HG03064 (cell line): ENCODE data around the gene PSAPL1.

Experiments used
- ATAC-seq: cut with Tn5 transposase; IDR thresholded peaks from one replicate; pipeline ENCODE4 v1.9.1; 2021; ENCODE audit warnings: low read depth; ENCODE audit not compliant: unreplicated experiment

The PSAPL1 gene

DNA sequence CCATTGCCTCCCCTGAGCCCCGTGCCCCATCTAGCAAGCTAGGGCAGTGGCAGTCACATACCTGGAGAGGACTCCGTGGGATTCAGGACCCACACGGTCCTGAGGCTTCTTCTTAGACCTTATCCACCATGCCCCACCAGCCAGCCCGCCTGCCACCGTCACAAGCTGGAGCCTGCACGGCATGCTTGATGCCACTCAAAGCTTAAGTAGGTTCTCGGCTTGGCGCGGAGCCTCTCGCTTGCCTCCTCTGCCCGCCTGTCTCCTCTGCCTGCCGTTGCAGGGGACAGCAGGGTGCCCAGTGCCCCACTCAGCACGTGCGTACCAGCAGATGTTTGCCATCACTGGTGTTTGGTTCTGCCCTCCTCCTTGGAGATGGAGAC is 14.1 kb downstream of the PSAPL1 start:
- no peak for ATAC-seq

DNA sequence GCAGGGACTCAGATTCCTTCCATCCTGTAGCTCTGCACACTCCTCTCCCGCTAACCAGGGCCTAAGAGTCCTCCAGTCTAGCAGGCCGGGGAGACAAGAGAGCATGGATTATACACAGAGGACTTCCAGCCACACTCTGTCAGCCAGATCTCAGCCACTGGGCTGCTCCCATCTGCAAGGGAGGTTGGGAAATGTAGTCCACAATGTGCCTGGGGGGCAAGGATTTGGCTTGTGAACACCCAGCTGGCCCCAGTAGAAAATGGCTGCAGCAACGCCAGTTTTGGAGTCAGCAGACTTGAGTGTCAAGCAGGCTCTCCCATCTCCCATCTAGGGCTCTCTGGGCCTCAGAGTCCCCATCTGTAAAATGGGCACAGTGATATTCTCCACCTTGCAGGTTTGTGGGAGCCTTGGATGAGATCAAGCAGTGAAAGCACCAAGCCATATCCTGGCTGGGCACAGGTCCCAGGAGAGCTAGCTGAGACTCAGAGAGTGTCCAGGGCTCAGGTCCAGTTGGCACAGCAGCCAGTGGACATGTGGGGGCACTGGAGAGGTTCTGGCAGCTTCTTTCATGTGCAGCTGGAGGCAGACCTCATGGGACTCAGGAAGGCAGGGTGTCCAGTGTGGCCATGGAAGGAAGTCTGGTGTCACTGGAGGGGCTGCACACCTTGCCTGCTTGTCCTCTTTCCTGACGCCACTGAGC is 14.6 kb downstream of the PSAPL1 start:
- ATAC-seq, result no peak

DNA sequence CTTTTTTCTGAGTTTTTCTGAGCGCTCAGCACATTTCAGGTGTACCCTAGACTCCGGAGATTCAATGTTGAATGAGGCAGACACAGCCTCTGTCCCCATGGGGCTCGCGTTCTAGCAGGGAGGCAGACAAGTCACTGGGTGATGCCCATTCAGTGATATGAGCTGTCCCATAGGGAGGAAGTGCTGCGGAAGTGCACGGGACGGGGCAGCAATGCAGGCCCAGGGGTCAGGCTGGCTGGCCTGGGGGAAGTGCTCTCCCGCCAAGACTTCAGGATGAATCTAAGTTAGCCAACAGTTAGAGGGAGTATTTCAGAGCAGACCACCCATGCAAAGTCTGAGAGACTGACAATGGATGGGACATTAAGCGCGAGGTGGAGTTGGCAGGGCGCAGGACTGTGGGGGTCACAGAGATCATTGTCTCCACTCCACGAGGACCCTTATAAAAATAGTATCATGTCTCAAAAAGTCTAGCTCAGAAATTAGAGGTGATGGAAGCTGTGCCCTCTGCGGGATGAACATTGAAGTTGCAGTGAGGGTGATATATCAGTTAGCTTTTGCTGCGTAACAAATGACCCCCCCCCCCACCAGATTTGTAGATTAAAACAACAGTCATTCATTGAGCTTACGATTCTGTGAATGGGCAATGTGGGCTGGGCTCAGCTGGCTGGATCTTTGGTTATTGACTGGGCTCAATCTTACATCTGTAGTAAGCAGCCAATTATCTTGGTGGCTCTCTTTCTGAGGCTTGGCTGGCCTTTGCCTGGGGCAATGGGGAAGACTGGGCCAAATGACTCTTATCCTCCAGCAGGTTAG is 16.4 kb downstream of the PSAPL1 start:
- ATAC-seq, result no peak

DNA sequence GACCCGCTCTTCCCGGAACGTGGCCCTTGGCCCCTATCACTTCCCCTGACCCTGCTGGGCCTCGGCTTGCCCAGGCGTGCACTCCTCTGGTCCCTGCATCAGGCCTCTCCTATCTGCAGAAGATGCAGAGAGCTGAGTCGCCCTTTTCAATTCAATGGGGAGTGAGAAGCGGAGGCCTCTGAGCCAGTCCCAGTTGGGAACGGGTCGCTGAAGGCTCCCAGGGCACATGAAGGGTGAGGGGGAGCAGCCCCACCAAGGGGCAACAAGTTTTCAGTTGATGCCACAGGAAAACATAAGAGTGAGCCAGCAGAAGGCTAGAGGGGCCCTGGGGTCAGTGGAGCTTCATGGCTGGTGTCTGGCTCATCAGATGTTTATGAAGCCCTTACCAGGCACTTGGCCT is 17.1 kb downstream of the PSAPL1 start:
- no peak for ATAC-seq

DNA sequence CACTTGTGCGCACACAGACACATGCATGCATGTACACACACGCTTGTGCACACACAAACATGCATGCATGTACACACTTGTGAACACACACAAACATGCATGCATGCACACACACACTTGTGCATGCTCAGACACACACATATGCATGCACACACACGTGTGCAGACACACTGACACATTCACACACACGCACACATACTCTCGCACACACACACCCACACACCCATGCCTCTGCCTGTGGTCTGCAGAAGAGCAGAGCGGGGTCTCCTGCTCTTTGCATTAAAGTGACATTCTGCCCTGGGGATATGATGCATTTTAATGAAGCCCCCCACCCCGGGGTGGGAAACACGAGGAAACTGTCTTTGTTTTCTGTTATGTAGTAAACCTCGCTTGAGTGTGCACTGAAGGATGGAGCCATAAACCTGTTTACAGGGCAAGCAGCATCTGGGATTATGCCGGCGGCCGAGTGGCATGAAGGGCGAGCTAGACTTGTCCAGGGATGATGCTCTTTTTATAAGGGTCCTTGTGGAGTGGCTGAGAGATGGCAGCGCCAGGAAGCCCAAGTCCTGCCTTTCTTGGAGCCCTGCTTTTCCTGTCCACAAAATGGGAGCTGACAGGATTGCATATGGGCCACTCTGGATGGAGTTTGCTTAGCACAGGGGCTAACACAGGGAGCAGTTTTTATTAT is 17.8 kb downstream of the PSAPL1 start:
- ATAC-seq, result no peak

DNA sequence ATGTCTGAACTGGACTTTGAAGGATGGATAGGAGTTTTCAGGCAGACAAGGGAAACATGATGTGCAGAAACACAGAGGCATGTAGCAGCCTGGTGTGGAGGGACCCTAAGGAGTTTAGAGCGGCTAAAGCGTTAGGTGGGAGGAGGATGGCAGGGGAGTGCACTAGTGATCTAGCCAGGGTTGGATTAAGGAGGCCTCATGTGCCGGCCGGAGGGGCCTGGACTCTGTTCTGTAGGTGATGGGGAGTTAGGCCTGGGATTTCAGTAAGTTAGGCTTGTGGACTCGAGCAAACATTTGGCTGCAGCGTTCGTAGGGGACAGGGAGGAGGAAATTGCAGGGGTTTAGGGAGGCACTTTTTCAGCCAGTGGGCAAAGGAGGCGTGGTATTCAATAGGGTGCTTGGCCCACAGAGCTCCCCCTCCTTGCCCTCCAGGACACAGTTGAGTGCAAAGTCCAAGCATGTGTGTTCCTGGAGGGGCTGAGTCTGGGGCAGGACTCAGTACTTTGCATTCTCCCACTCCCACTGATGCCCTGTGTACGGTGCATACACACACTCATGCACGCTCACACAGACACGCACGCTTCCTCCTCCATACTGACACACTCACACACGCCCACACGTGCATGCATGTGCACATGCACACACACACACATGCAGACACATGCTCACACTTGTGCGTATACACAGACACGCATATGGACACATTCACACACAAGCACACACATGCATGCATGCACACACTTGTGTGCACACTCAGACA is 18.6 kb downstream of the PSAPL1 start:
- ATAC-seq, result no peak

DNA sequence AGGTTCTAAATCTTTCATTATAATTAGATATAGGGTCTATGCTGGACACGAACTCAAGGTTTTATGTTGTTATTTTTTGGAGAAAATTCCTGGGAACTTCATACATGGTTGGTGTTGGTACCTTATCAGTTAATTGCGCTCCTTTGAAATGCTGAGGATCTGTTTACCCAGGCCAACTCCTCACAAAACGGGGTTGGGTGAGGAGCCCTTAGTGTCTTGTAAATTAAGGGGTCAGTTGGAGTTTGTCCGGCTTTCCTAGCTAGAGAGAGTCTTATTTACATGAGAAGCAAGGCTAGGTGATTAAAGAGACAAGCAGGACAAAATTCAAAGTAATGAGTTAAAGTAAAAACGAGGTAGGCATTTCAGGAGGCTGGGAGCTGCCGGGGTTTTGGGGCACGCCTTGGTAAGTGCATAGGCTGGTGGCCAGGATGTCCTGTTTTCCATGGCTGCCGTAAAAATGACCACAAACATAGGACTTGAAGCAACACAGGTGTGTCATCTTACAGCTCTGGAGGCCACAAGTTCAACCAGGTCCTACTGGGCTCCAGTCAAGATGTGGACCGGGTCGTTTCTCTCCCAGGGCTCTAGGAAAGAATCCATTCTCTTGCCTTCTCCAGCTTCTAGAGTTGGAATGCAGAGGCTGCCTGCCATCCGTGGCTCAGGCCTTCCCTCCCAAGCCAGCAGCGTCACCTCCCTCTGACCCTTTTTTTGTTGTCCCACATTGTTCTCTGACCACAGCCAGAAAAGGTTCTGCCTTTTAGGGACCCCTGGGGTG is 19.8 kb downstream of the PSAPL1 start:
- no peak for ATAC-seq

DNA sequence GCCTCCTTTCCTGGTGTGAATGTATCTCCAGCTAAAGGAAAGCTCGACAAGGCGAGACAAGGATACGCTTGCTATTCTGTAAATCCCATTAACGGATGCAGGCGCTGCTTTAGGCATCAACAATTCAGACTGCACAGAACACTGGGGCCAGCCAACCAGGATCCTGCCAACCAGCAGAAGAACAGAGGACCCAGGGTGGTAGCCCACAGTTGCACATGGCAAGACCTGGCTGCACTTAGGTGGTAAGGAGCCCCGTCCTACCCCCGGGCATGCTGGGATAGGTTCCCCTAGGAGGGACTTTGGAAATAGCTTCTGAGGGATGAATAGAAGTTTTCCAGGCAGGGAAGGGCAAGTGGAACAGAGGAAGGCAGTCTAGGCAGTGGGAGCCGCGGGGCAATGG is 20.7 kb downstream of the PSAPL1 start:
- ATAC-seq, result no peak

DNA sequence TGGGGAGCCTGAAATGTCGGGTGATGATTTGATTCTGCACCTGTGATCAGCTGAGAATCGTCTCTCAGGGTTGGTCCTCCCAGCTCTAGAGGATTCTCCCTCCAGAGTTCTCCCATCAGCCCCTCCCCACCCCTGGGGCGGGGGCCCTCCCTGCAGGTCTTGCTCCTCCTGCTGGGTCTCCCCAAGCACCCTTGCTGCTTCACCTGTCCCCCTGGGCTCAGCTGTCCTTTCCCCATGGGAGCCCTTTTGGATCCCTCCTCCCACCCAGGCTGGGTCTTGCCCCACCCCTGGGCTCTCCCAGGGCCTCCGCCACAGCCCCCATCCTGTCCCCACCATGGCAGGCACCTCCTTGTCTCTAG is 22.2 kb downstream of the PSAPL1 start:
- no peak for ATAC-seq

DNA sequence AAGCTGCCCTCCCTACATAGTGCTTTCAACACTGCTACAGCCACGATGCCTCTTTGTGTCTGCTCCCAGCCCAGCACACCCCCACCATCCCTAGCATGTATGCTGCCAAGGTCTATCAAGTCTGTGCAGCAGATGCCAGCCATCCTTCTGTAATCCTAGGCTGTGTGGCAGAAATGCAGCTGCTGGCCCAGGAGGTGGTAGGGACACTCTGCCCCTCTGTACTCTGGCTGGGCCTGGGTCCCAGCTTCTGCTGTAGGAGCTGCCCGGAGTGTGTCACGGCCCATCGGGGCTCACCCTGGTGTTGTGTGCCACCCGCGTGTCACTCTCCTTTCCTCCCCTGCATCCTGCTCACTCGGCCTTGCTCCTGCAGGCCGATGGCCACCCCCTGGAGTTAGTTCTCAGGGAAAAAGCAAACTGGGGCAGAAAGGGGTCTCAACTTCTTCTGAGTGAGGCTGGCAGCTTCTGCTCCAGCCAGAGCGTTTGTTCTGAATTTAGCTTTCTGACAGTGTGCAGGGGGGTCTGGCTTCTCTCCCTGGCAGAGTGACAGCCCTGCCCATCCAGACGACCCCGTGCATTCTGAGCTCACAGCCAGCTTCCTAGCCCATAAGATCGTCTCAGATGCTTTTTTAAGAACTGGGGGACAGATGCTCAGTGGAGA is 22.7 kb downstream of the PSAPL1 start:
- ATAC-seq, result no peak

DNA sequence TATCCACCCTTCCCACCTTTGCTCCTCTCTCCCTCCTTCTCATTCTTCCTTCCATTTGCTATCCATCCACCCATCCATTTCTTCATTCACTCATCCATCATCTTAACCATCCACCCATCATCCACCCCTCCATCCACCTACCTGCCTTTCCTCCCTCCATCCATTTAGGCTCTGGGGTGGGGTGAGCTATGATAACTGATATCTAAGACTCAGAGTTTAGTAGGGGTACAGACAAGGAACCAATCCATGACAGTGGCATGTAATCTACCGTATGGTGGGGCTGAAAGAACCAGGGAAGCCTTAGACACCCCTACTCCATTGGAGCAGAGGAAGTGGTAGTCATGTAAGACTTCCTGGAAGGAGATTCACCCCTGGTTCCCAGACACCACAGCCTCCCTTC is 23.2 kb downstream of the PSAPL1 start:
- no peak for ATAC-seq

DNA sequence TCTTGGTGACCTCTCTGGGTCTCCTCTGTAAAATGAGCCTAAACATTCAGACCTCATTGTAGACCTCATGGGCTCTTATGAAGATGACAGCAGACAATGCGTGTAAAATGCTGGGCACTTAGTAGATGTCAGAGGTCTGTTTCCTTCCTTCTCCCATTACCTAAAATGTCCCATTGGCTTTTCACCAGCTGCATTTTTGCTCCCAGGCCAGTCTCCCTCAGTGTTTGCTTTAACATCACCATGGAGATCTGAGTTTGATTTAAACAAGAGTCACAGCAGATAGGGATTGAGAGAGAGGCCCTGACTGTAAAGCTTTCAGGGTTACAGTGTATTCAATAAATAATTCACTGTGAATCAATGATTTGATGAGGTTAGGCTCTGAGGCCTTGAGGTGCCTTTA is 24.3 kb downstream of the PSAPL1 start:
- ATAC-seq, result no peak

DNA sequence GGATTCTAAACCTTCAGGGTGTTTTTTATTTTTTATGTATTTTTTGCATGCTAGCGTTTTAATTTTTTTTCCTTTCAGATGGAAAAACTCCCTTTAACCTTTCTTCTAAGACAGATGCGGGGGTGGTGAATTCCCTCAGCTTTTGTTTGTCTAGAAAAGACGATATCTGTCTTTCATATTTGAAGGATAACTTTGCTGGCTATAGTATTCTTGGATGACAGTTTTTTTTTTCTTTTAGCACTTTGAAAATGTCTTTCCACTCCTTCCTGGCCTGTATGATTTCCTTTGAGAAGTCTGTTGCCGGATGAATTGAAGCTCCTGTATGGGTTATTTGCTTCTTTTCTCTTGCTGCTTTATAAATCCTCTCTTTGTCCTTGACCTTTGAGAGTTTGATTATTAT is 26.6 kb downstream of the PSAPL1 start:
- no peak for ATAC-seq

DNA sequence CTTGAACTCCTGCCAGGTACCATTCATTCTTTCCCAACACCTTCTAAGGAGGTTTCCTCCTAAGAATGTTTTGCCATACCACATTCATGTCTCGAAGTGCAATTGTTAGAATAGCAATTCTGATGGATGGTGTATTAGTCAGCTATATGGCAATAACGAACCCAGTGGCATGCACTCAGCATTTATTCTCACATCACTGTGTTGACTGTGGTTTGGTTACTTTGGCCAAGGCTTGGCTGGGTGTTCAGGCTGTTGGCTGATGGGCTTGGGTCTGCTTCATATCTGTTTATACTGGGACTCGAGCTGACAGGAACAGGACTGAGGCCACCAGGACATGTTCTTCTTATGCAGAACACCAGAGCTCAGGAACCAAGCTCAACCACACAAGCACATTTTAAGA is 31.7 kb downstream of the PSAPL1 start:
- ATAC-seq, result no peak

DNA sequence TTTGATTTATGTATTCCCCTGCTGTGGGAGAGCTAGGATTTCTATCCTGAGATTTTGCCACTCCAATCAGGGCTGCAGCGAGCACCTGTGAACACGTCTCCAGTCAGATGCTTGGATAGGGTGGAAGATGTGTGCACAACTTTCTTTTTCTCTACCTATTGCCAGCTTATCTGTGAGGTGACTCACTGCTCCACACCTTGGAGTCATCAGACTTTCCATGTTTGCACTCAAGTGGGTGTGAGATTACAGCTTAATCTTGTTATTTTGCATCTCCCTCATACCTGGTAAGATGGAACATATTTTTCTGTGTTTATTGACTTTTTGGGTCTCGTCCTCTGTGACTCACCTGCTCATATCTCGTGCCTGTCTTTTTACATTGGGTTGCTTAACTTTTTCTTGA is 32.2 kb downstream of the PSAPL1 start:
- no peak for ATAC-seq

DNA sequence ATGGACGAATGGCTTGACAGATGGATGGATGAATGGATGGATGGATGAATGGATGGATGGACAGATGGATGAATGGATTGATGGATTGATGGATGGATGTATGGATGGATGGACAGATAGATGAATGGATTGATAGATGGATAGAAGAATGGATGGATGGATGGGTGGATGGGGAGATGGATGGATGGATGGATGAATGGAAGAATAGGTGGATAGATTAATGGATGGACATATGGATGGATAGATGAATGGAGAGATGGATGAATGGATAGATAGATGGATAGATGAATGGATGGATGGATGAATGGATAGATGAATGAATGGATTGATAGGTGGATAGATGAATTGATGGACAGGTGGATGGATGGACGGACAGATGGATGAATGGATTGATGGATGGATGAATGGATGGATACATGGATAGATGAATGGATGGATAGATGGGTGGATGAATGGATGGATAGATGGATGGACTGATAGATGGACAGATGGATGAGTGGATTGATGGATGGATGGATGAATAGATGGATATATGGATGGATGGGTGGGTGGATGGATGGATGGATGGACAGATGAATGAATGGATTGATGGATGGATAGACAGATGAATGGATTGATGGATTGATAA is 33.9 kb downstream of the PSAPL1 start:
- no peak for ATAC-seq

DNA sequence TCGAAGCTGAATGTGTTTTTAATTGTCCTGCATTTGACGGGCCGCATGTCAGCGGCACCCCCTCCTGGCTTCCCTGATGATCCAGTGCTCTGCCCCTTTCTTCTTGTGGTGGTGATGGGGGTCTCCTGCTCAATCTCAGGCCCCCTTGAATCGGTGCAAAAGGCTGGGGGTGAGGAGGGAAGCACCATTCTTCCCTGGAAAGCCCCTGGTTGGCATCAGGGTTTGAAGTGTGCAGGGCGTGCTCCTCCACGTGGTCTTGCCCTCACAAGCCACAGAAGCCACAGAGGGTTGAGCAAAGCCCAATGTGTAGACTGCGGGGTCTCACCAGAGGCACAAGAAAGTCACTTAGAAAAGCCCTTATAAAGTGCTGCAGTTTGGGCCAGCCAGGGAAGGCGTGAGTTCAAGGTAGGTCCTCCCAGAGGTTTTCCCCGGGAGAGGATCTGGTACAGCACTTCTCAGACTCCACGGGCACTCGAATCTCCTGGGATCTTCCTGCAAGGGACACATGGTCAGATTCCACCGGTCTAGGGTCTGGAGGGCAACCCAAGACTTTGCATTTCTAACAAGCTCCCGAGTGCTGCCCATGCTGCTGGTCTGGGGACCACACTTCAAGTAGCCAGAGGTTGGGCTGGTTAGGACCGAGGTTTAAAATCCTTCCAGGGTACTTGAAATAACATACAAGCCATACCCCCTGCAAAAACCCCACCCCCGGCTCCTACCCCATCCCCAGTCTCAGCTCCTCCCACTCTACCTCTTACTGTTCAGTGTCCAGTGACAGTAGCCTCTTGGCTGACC is 35.1 kb downstream of the PSAPL1 start:
- ATAC-seq, result no peak

DNA sequence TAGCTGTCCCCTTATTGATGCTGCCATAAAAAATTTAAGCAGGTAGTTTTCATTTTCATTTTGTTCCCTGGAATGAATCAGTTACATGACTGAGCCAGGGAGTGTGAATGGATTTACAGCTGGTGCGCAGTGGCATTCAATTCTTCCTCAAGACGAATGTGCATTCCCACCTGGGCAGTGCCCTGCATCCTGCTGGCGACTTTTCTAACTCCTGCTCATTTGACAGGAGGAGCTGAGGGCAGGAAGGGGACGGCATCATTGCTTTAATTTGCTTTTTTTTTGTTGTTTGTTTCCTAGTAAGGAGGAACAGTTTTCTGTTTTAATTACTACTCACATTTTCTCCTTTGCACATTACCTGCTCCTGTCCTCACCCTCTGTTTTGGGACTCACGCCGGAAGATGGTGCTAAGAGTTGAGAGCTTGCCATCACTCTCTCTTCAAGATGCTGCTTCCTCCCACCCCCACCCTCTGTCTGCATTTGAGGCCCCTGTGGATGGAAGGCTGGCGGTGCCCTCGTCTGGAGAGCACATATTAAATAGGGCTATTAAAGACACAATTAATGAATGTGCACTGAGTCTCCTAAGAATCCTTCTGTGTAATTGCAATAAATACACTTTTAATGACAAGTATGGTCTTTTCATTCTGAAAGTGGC is 35.8 kb downstream of the PSAPL1 start:
- no peak for ATAC-seq
